Panc1 (cell line): ENCODE measurements around the gene NME8. TPM values are rescaled to one million over a fixed set of nuclear protein-coding genes. Genes with fewer than 3 reads are reported as not detected.

Source experiments
- ATAC-seq: fragments of 200-7000 bp; cut with Tn5 transposase; 2 replicates; pipeline ENCODE4 v1.9.1; 2020; ENCODE audit warnings: mild to moderate bottlenecking, moderate library complexity
- BruUV-seq: library from RNA; stranded (reverse); fragments of 400-500 nt; replicated peaks from 2 replicates; lab custom pipeline; 2021; lab: Mats Ljungman, UMichigan
- CTCF ChIA-PET: fragments of 300-600 bp; sonication (Branson Sonifier 250); formaldehyde crosslinking; loops from one replicate; lab custom pipeline; 2022; ENCODE audit warnings: antibody characterized with exemption; lab: Charles Lee
- POLR2A ChIA-PET: fragments of 300-600 bp; sonication (Branson Sonifier 250); formaldehyde crosslinking; loops from one replicate; lab custom pipeline; 2022; ENCODE audit warnings: antibody characterized with exemption; lab: Charles Lee
- DNase-seq: peaks from one replicate; pipeline ENCODE4 v3.0.0-alpha.2; 2010; ENCODE audit warnings: low read depth, low spot score
- H3K27ac ChIP-seq: 2 replicates; pipeline ENCODE4 v1.5.1; 2011; ENCODE audit warnings: mild to moderate bottlenecking, low read length, inconsistent platforms
- H3K27me3 ChIP-seq: fragments of 200-500 bp; sonication (Bioruptor generic); 2 replicates; pipeline ENCODE4 v1.6.0; 2014; ENCODE audit warnings: low read length, inconsistent platforms; ENCODE audit not compliant: control insufficient read depth, insufficient read depth
- H3K36me3 ChIP-seq: fragments of 200-500 bp; sonication (Bioruptor generic); 2 replicates; pipeline ENCODE4 v1.5.1; 2014; ENCODE audit warnings: inconsistent platforms, mild to moderate bottlenecking, low read length, moderate library complexity; ENCODE audit not compliant: control insufficient read depth, insufficient read depth
- H3K4me1 ChIP-seq: 2 replicates; pipeline ENCODE4 v1.5.1; 2011; ENCODE audit warnings: inconsistent platforms, mild to moderate bottlenecking, low read length, moderate library complexity; ENCODE audit not compliant: control insufficient read depth, insufficient read depth
- H3K4me3 ChIP-seq, 2 experiments: 2 replicates each; pipeline ENCODE4 v1.5.1; 2011 to 2012; ENCODE audit warnings: low read depth in 2 of 2, low read length in 2 of 2, mild to moderate bottlenecking in 2 of 2, inconsistent platforms in 1 of 2, moderate library complexity in 1 of 2
- H3K9me3 ChIP-seq: fragments of 200-500 bp; sonication (Bioruptor generic); 2 replicates; pipeline ENCODE4 v1.5.1; 2014; ENCODE audit warnings: low read depth, mild to moderate bottlenecking, inconsistent platforms, low read length, moderate library complexity; ENCODE audit not compliant: control insufficient read depth, insufficient read depth
- POLR2AphosphoS5 ChIP-seq: IDR thresholded peaks from 2 replicates; pipeline ENCODE4 v1.6.1; 2012; ENCODE audit warnings: mild to moderate bottlenecking, low read depth, low read length, moderate library complexity
- SIN3A ChIP-seq: IDR thresholded peaks from 2 replicates; pipeline ENCODE4 v1.6.1; 2012; ENCODE audit warnings: low read depth, mild to moderate bottlenecking, low read length, moderate library complexity, borderline replicate concordance; ENCODE audit not compliant: insufficient read depth
- TCF7L2 ChIP-seq: IDR thresholded peaks from 2 replicates; pipeline ENCODE4 v1.6.1; 2011; ENCODE audit warnings: mild to moderate bottlenecking, low read depth, low read length, inconsistent platforms
- in situ Hi-C: cut with HindIII; loops from 2 replicates; pipeline ENCODE4 v1.10.0; 2016; ENCODE audit warnings: low sequenced_read_pairs, low pct_unique_long_range_greater_than_20kb
- intact Hi-C: fragments of 100-400 bp; cut with micrococcal nuclease; formaldehyde crosslinking; loops from one replicate; pipeline ENCODE4 v1.10.0; 2022; ENCODE audit not compliant: unreplicated experiment
- total RNA-seq: library from RNA; stranded (reverse); gene quantifications from one replicate; pipeline ENCODE4 v1.2.1, GENCODE V29; 2021; ENCODE audit not compliant: unreplicated experiment
- TF ChIP-seq, protein P1 (sequence below): fragments of 450-650 bp; IDR thresholded peaks from 2 replicates; pipeline ENCODE4 v1.5.1; 2017; ENCODE audit warnings: mild to moderate bottlenecking
- TF ChIP-seq, protein P2 (sequence below), 2 experiments: IDR thresholded peaks; 2 replicates each; pipeline ENCODE4 v1.6.1; 2011 to 2012; ENCODE audit warnings: low read depth in 2 of 2, control low read depth in 1 of 2, low read length in 1 of 2, mild to moderate bottlenecking in 1 of 2, moderate library complexity in 1 of 2; ENCODE audit not compliant: insufficient read depth in 1 of 2

The NME8 gene
- total RNA-seq, 1 experiment from 2014 or later, result not detected

DNA sequence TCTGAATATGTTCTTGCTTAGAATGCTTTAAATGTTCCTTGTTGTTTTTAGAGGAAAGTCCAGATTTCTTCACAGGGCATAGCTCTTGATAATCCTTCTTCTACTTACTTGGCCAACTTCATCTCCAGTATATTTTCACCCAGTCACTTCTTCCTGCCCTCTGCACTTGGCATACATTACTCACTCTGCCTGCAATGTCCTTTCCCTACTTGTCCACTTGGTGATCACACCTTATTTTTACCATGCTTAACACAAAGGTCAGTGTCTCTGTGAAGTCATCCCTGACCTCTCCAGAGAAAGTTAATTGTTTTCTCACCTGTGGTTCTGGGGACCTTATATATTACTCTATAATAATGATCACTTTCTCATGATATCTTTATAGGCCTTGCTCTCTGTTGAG is 45.0 kb downstream of the NME8 start:
- Histone ChIP-seq H3K4me1 (no peaks in the 10 kb centered on the region), H3K9me3 (no peaks in the 10 kb centered on the region), H3K4me3 (no peak overlapping the region), H3K27me3 (peaks cover 3% of the 10 kb centered on the region; the same call in 1 of the 2 replicates), H3K27ac (no peak overlapping the region), H3K36me3 (no peaks in the 10 kb centered on the region)
- ATAC-seq (no peak), DNase-seq (no peak)
- POLR2A ChIA-PET, result no interaction called here
- TF ChIP-seq, protein P1, sequence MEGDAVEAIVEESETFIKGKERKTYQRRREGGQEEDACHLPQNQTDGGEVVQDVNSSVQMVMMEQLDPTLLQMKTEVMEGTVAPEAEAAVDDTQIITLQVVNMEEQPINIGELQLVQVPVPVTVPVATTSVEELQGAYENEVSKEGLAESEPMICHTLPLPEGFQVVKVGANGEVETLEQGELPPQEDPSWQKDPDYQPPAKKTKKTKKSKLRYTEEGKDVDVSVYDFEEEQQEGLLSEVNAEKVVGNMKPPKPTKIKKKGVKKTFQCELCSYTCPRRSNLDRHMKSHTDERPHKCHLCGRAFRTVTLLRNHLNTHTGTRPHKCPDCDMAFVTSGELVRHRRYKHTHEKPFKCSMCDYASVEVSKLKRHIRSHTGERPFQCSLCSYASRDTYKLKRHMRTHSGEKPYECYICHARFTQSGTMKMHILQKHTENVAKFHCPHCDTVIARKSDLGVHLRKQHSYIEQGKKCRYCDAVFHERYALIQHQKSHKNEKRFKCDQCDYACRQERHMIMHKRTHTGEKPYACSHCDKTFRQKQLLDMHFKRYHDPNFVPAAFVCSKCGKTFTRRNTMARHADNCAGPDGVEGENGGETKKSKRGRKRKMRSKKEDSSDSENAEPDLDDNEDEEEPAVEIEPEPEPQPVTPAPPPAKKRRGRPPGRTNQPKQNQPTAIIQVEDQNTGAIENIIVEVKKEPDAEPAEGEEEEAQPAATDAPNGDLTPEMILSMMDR, result no peak
- TF ChIP-seq, protein P2, sequence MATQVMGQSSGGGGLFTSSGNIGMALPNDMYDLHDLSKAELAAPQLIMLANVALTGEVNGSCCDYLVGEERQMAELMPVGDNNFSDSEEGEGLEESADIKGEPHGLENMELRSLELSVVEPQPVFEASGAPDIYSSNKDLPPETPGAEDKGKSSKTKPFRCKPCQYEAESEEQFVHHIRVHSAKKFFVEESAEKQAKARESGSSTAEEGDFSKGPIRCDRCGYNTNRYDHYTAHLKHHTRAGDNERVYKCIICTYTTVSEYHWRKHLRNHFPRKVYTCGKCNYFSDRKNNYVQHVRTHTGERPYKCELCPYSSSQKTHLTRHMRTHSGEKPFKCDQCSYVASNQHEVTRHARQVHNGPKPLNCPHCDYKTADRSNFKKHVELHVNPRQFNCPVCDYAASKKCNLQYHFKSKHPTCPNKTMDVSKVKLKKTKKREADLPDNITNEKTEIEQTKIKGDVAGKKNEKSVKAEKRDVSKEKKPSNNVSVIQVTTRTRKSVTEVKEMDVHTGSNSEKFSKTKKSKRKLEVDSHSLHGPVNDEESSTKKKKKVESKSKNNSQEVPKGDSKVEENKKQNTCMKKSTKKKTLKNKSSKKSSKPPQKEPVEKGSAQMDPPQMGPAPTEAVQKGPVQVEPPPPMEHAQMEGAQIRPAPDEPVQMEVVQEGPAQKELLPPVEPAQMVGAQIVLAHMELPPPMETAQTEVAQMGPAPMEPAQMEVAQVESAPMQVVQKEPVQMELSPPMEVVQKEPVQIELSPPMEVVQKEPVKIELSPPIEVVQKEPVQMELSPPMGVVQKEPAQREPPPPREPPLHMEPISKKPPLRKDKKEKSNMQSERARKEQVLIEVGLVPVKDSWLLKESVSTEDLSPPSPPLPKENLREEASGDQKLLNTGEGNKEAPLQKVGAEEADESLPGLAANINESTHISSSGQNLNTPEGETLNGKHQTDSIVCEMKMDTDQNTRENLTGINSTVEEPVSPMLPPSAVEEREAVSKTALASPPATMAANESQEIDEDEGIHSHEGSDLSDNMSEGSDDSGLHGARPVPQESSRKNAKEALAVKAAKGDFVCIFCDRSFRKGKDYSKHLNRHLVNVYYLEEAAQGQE (IDR thresholded peaks at IDR 0.05; ENCODE audit: insufficient read depth in 1 of 2, low read depth in 2 of 2, low read length in 1 of 2), result no peak
- TF ChIP-seq POLR2AphosphoS5 (no peak), TCF7L2 (no peak), SIN3A (no peak)
- no TSS peak for BruUV-seq
- intact Hi-C loops, result no loop called here
- CTCF ChIA-PET, result no interaction called here
- in situ Hi-C loops, result no loop called here

DNA sequence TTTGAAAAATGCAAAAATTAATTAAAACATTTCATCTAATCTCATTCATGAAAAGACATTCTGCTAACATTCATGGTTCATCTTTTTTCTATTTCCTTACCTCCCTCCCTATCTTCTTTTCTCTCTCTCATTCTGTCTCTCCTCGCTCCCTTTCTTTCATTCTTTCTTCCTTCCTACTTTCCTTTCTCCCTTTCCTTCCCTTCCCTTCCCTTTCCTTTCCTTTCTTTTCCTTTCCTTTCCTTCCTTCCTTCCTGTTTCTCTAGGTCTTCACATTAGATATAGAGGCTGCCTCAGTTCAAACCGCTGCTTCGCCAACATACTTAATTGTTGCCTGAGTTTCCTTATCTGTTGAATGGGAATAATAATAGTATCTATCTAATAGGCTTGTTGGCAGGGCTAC is 46.3 kb downstream of the NME8 start:
- no peak for ATAC-seq

More for the DNA sequence above, 46.3 kb downstream of the NME8 start:
- H3K9me3 ChIP-seq, result no peaks in the 10 kb centered on the region
- no peaks in the 10 kb centered on the region for H3K4me1 ChIP-seq
- no peak overlapping the region for H3K4me3 ChIP-seq
- no peak for DNase-seq
- POLR2A ChIA-PET, result no interaction called here
- in situ Hi-C loops (no loop called here), intact Hi-C loops (no loop called here)
- no peaks in the 10 kb centered on the region for H3K36me3 ChIP-seq
- peaks cover 3% of the 10 kb centered on the region; the same call in 1 of the 2 replicates for H3K27me3 ChIP-seq
- BruUV-seq, result no TSS peak
- no peak overlapping the region for H3K27ac ChIP-seq
- TF ChIP-seq TCF7L2, result no peak
- no peak for TF ChIP-seq POLR2AphosphoS5
- no peak for TF ChIP-seq SIN3A
- TF ChIP-seq, protein P2 (IDR thresholded peaks at IDR 0.05; ENCODE audit: insufficient read depth in 1 of 2, low read depth in 2 of 2, low read length in 1 of 2), result no peak
- TF ChIP-seq, protein P1, result no peak
- CTCF ChIA-PET, result no interaction called here
